ENCODE data around the gene SFXN2. TPM values are rescaled to one million over a fixed set of nuclear protein-coding genes. Genes with fewer than 3 reads are reported as not detected.
"Not testable (repeated sequence)": the region's sequence is repeated elsewhere in the genome, so short reads cannot be mapped to it uniquely, and the experiment has no call there.

Gene SFXN2
- total RNA-seq, 2 donors from 2014 or later, result 30.5 to 32.9 TPM

- H3K4me1 ChIP-seq (ENCODE audit: control insufficient read depth, insufficient read depth, low read length), result peaks cover 9% of the 10 kb centered on the region
- no peaks in the 10 kb centered on the region for H3K9me3 ChIP-seq (ENCODE audit: control insufficient read depth, low read length)
- peak overlapping the region; percentile 90 for H3K27ac ChIP-seq (ENCODE audit: low read depth, low read length)
- Mint-ChIP-seq H3K9me3 (no peaks in the 10 kb centered on the region), H3K27me3 (ENCODE audit: insufficient read depth) (no peaks in the 10 kb centered on the region), H3K4me3 (peak overlapping the region; percentile 93), H3K27ac (peak overlapping the region; percentile 83), H3K36me3 (ENCODE audit: low read depth) (peaks cover 3% of the 10 kb centered on the region), H3K4me1 (peaks cover 39% of the 10 kb centered on the region)
- peak overlapping the region; percentile 99 for H3K4me3 ChIP-seq (ENCODE audit: low read length)
- H3K27me3 ChIP-seq (ENCODE audit: control insufficient read depth, insufficient read depth, low read length, poor library complexity, severe bottlenecking), result no peaks in the 10 kb centered on the region
- 0% methylated on average over 5 to 13 of the region's 13 CpGs for WGBS, 2 experiments (ENCODE audit: insufficient coverage in 1 of 2, insufficient read length in 1 of 2)
- peak overlapping the region; percentile 88 for H3K9ac ChIP-seq (ENCODE audit: extremely low read depth, low read length, poor library complexity, severe bottlenecking)
- no peak for TF ChIP-seq CTCF (conservative IDR thresholded peaks at IDR 0.05)
- H3K36me3 ChIP-seq (ENCODE audit: control insufficient read depth, insufficient read depth, low read length), result peaks cover 3% of the 10 kb centered on the region
- DNase-seq, result no peak
These were observed 960 bp upstream of the SFXN2 start for GRCh38 chr10:102713539-102713813.

- Mint-ChIP-seq H3K27ac (peak within 1 kb of the TSS; percentile 96), H3K4me3 (peak within 1 kb of the TSS; percentile 93), H3K9me3 (no peaks in the 10 kb centered on the region), H3K4me1 (peaks cover 42% of the 10 kb centered on the region), H3K27me3 (ENCODE audit: insufficient read depth) (no peaks in the 10 kb centered on the region), H3K36me3 (ENCODE audit: low read depth) (peaks cover 3% of the 10 kb centered on the region)
- TF ChIP-seq CTCF (conservative IDR thresholded peaks at IDR 0.05), result peak; percentile 81
- Histone ChIP-seq H3K4me3 (ENCODE audit: low read length) (peak within 1 kb of the TSS; percentile 99), H3K27me3 (ENCODE audit: control insufficient read depth, insufficient read depth, low read length, poor library complexity, severe bottlenecking) (no peaks in the 10 kb centered on the region), H3K4me1 (ENCODE audit: control insufficient read depth, insufficient read depth, low read length) (peaks cover 10% of the 10 kb centered on the region), H3K27ac (ENCODE audit: low read depth, low read length) (peak within 1 kb of the TSS; percentile 90), H3K9me3 (ENCODE audit: control insufficient read depth, low read length) (no peaks in the 10 kb centered on the region), H3K36me3 (ENCODE audit: control insufficient read depth, insufficient read depth, low read length) (peaks cover 3% of the 10 kb centered on the region), H3K9ac (ENCODE audit: extremely low read depth, low read length, poor library complexity, severe bottlenecking) (peak within 1 kb of the TSS; percentile 88)
- DNase-seq, result peak; percentile 99
- 0 to 1% methylated on average over 26 to 62 of the region's 62 CpGs for WGBS, 2 experiments (ENCODE audit: insufficient coverage in 1 of 2, insufficient read length in 1 of 2)
These were observed 419 bp upstream of the SFXN2 start, which contains the start of gene ARL3 for GRCh38 chr10:102713814-102714620. ARL3 (minus strand) TSS chr10:102714397; CDS start chr10:102714275, 122 bp downstream.

GRCh38 chr10:102715880-102716279, 1.4 kb downstream of the SFXN2 start:
- no peak overlapping the region for H3K27ac ChIP-seq (ENCODE audit: low read depth, low read length)
- H3K9me3 ChIP-seq (ENCODE audit: control insufficient read depth, low read length), result no peaks in the 10 kb centered on the region
- no peak for TF ChIP-seq CTCF (conservative IDR thresholded peaks at IDR 0.05)
- no peak overlapping the region for H3K9ac ChIP-seq (ENCODE audit: extremely low read depth, low read length, poor library complexity, severe bottlenecking)
- H3K36me3 ChIP-seq (ENCODE audit: control insufficient read depth, insufficient read depth, low read length), result peaks cover 3% of the 10 kb centered on the region
- H3K4me3 ChIP-seq (ENCODE audit: low read length), result peak overlapping the region; percentile 99
- Mint-ChIP-seq H3K36me3 (ENCODE audit: low read depth) (peaks cover 11% of the 10 kb centered on the region), H3K27me3 (ENCODE audit: insufficient read depth) (no peaks in the 10 kb centered on the region), H3K4me1 (peaks cover 44% of the 10 kb centered on the region), H3K27ac (no peak overlapping the region), H3K4me3 (peak overlapping the region; percentile 93), H3K9me3 (no peaks in the 10 kb centered on the region)
- DNase-seq, result no peak
- no peaks in the 10 kb centered on the region for H3K27me3 ChIP-seq (ENCODE audit: control insufficient read depth, insufficient read depth, low read length, poor library complexity, severe bottlenecking)
- H3K4me1 ChIP-seq (ENCODE audit: control insufficient read depth, insufficient read depth, low read length), result peaks cover 8% of the 10 kb centered on the region
- 74 to 82% methylated on average over 1 of the region's 1 CpG for WGBS, 2 experiments (ENCODE audit: insufficient coverage in 1 of 2, insufficient read length in 1 of 2)

- Mint-ChIP-seq H3K36me3 (ENCODE audit: low read depth) (peaks cover 11% of the 10 kb centered on the region), H3K4me1 (peaks cover 45% of the 10 kb centered on the region)
- not testable (repeated sequence) for H3K27ac ChIP-seq (ENCODE audit: low read depth, low read length)
These were observed 2.6 kb downstream of the SFXN2 start for GRCh38 chr10:102716900-102717565.

More at GRCh38 chr10:102716900-102717565, 2.6 kb downstream of the SFXN2 start:
- not testable (repeated sequence) for H3K4me3 Mint-ChIP-seq; H3K9ac ChIP-seq (ENCODE audit: extremely low read depth, low read length, poor library complexity, severe bottlenecking); DNase-seq; H3K36me3 ChIP-seq (ENCODE audit: control insufficient read depth, insufficient read depth, low read length); H3K9me3 Mint-ChIP-seq; H3K27me3 Mint-ChIP-seq (ENCODE audit: insufficient read depth); H3K9me3 ChIP-seq (ENCODE audit: control insufficient read depth, low read length); H3K4me1 ChIP-seq (ENCODE audit: control insufficient read depth, insufficient read depth, low read length); H3K27me3 ChIP-seq (ENCODE audit: control insufficient read depth, insufficient read depth, low read length, poor library complexity, severe bottlenecking); H3K4me3 ChIP-seq (ENCODE audit: low read length)
- H3K27ac Mint-ChIP-seq, result peak overlapping the region; percentile 7
- 93 to 95% methylated on average over 17 to 18 of the region's 18 CpGs for WGBS, 2 experiments (ENCODE audit: insufficient coverage in 1 of 2, insufficient read length in 1 of 2)

Data from endodermal cell (in vitro differentiated cells).